GM12873 (cell line): ENCODE measurements around the gene AKR1C3.
A peak's percentile ranks its signal among the peaks of the same experiment; 100 is the strongest.

Experiments used
- CTCF ChIP-seq: IDR thresholded peaks from 2 replicates; pipeline ENCODE4 v1.5.1; 2012; ENCODE audit warnings: low read depth, mild to moderate bottlenecking, moderate library complexity, low read length, control low read depth; ENCODE audit not compliant: insufficient read depth; ENCODE audit errors: missing control alignments

The AKR1C3 gene

GRCh38 chr10:5094265-5095205 is at the start of gene AKR1C3:
Gene AKR1C3 (plus strand): TSS chr10:5094414. CDS start chr10:5094445, 31 bp downstream.
- peak; percentile 30 for TF ChIP-seq CTCF

- no peak for TF ChIP-seq CTCF
Measured at GRCh38 chr10:5045095-5045494, 49.1 kb upstream of the AKR1C3 start.

- TF ChIP-seq CTCF = no peak
Measured at GRCh38 chr10:5046410-5046809, 47.8 kb upstream of the AKR1C3 start.

- TF ChIP-seq CTCF = no peak
Measured at GRCh38 chr10:5047912-5048628, 46.1 kb upstream of the AKR1C3 start.

GRCh38 chr10:5064656-5065055 is 29.6 kb upstream of the AKR1C3 start:
- TF ChIP-seq CTCF = no peak

GRCh38 chr10:5068274-5068984 is 25.8 kb upstream of the AKR1C3 start:
- no peak for TF ChIP-seq CTCF
